Measurements from ENCODE around the gene TXNRD1.

GRCh38 chr12:104168596-104168995, 47.0 kb upstream of the TXNRD1 start:
- TF ChIP-seq, protein P1, sequence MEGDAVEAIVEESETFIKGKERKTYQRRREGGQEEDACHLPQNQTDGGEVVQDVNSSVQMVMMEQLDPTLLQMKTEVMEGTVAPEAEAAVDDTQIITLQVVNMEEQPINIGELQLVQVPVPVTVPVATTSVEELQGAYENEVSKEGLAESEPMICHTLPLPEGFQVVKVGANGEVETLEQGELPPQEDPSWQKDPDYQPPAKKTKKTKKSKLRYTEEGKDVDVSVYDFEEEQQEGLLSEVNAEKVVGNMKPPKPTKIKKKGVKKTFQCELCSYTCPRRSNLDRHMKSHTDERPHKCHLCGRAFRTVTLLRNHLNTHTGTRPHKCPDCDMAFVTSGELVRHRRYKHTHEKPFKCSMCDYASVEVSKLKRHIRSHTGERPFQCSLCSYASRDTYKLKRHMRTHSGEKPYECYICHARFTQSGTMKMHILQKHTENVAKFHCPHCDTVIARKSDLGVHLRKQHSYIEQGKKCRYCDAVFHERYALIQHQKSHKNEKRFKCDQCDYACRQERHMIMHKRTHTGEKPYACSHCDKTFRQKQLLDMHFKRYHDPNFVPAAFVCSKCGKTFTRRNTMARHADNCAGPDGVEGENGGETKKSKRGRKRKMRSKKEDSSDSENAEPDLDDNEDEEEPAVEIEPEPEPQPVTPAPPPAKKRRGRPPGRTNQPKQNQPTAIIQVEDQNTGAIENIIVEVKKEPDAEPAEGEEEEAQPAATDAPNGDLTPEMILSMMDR (IDR thresholded peaks at IDR 0.05): no peak
- no peak for TF ChIP-seq POLR2A (IDR thresholded peaks at IDR 0.05)
